SU-DHL-6 (cell line): ENCODE measurements around the gene OR2W3.

Experiments used
- H2AFZ ChIP-seq: fragments of 200-600 bp; sonication (generic); 2 replicates; pipeline ENCODE4 v1.6.1; 2014; ENCODE audit warnings: low read depth, mild to moderate bottlenecking, moderate library complexity, mixed read lengths, antibody characterized with exemption, low read length; ENCODE audit not compliant: severe bottlenecking
- H3F3A ChIP-seq: fragments of 200-600 bp; shearing (Covaris generic); 2 replicates; pipeline ENCODE4 v1.6.0; 2016; ENCODE audit warnings: antibody characterized with exemption, mild to moderate bottlenecking; ENCODE audit not compliant: insufficient read depth
- H3K27ac ChIP-seq: fragments of 200-600 bp; sonication (generic); 2 replicates; pipeline ENCODE4 v1.5.1; 2016; ENCODE audit warnings: low read depth, mild to moderate bottlenecking, low read length, moderate library complexity, mixed read lengths
- H3K27me3 ChIP-seq: fragments of 200-600 bp; sonication (generic), shearing (Covaris generic); 2 replicates; pipeline ENCODE4 v1.6.0; 2014; ENCODE audit warnings: mild to moderate bottlenecking, low read length
- H3K36me3 ChIP-seq: fragments of 200-600 bp; sonication (generic); 2 replicates; pipeline ENCODE4 v1.6.1; 2014; ENCODE audit warnings: mild to moderate bottlenecking, low read length, mixed read lengths
- H3K4me2 ChIP-seq: fragments of 300-600, 200-600 bp; shearing (Covaris generic), sonication (generic); 2 replicates; pipeline ENCODE4 v1.6.0; 2014; ENCODE audit warnings: low read length, low read depth, mild to moderate bottlenecking; ENCODE audit not compliant: poor library complexity, severe bottlenecking
- H3K4me3 ChIP-seq: fragments of 200-600 bp; sonication (generic); 2 replicates; pipeline ENCODE4 v1.5.1; 2014; ENCODE audit warnings: antibody characterized with exemption, low read length, mild to moderate bottlenecking, mixed read lengths; ENCODE audit not compliant: insufficient read depth, poor library complexity, severe bottlenecking
- H3K79me2 ChIP-seq: fragments of 200-600 bp; sonication (generic); 2 replicates; pipeline ENCODE4 v1.6.1; 2014; ENCODE audit warnings: mild to moderate bottlenecking, low read length, moderate library complexity; ENCODE audit not compliant: insufficient read depth
- H3K9ac ChIP-seq: fragments of 200-600 bp; sonication (generic); 2 replicates; pipeline ENCODE4 v1.7.0; 2014; ENCODE audit warnings: mild to moderate bottlenecking, low read length
- H3K9me2 ChIP-seq: fragments of 200-600 bp; sonication (generic); replicated peaks from 2 replicates; pipeline ENCODE4 v1.6.1; 2014; ENCODE audit warnings: low read length; ENCODE audit not compliant: insufficient read depth
- H3K9me3 ChIP-seq: fragments of 200-600 bp; sonication (generic); 2 replicates; pipeline ENCODE4 v1.6.1; 2014; ENCODE audit warnings: low read length, mixed read lengths; ENCODE audit not compliant: insufficient read depth
- H4K20me1 ChIP-seq: fragments of 200-600 bp; sonication (generic); 2 replicates; pipeline ENCODE4 v1.6.1; 2014; ENCODE audit warnings: low read depth, mild to moderate bottlenecking, antibody characterized with exemption, low read length, moderate library complexity, mixed read lengths
- EZH2phosphoT487 ChIP-seq: fragments of 200-600 bp; sonication (generic), shearing (Covaris generic); conservative IDR thresholded peaks from 2 replicates; pipeline ENCODE4 v1.6.1; 2018; ENCODE audit warnings: mild to moderate bottlenecking, antibody characterized with exemption, low read length, moderate library complexity, mixed read lengths
- TF ChIP-seq, protein P1 (sequence below): fragments of 200-600 bp; sonication (generic); IDR thresholded peaks from one replicate; pipeline ENCODE4 v1.5.1; 2017; ENCODE audit warnings: antibody characterized with exemption, mild to moderate bottlenecking, low read length, moderate library complexity; ENCODE audit not compliant: insufficient read depth, poor library complexity, severe bottlenecking

The OR2W3 gene

DNA sequence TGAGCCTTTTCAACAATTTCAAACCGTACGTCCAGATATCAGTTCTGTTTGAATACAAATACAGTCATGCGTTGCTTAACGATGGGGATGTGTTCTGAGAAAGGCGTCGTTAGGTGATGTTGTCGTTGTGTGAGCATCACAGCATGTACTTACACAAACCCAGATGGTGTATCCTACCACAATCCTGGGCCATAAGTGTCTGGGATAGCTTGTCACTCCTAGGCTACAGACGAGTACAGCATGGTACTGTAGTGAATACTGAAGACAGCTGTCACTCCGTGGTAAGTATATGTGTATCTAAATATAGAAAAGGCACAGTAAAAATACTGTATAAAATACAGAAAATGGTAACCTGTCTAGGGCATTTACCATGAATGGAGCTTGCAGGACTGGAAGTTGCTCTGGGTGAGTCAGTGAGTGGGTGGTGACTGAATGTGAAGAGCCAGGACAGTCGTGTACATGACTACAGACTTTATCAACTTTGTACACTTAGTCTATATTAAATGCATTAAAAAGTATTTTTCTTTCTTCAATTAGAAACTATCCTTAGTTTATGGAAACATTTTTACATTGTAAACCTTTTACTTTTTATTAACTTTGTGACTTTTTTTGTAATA, 10.5 kb upstream of the OR2W3 start:
- no peak overlapping the region for H3K9ac ChIP-seq
- H3K4me3 ChIP-seq = no peak overlapping the region
- no peaks in the 10 kb centered on the region for H3K79me2 ChIP-seq
- H4K20me1 ChIP-seq = no peaks in the 10 kb centered on the region
- H3K27me3 ChIP-seq = no peaks in the 10 kb centered on the region
- H3K4me2 ChIP-seq = no peak overlapping the region
- H3K9me3 ChIP-seq = no peaks in the 10 kb centered on the region
- TF ChIP-seq, protein P1, sequence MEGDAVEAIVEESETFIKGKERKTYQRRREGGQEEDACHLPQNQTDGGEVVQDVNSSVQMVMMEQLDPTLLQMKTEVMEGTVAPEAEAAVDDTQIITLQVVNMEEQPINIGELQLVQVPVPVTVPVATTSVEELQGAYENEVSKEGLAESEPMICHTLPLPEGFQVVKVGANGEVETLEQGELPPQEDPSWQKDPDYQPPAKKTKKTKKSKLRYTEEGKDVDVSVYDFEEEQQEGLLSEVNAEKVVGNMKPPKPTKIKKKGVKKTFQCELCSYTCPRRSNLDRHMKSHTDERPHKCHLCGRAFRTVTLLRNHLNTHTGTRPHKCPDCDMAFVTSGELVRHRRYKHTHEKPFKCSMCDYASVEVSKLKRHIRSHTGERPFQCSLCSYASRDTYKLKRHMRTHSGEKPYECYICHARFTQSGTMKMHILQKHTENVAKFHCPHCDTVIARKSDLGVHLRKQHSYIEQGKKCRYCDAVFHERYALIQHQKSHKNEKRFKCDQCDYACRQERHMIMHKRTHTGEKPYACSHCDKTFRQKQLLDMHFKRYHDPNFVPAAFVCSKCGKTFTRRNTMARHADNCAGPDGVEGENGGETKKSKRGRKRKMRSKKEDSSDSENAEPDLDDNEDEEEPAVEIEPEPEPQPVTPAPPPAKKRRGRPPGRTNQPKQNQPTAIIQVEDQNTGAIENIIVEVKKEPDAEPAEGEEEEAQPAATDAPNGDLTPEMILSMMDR = no peak
- TF ChIP-seq EZH2phosphoT487 = no peak
- no peak overlapping the region for H2AFZ ChIP-seq
- H3K9me2 ChIP-seq = no peaks in the 10 kb centered on the region
- no peaks in the 10 kb centered on the region for H3F3A ChIP-seq
- no peaks in the 10 kb centered on the region for H3K36me3 ChIP-seq
- no peak overlapping the region for H3K27ac ChIP-seq

DNA sequence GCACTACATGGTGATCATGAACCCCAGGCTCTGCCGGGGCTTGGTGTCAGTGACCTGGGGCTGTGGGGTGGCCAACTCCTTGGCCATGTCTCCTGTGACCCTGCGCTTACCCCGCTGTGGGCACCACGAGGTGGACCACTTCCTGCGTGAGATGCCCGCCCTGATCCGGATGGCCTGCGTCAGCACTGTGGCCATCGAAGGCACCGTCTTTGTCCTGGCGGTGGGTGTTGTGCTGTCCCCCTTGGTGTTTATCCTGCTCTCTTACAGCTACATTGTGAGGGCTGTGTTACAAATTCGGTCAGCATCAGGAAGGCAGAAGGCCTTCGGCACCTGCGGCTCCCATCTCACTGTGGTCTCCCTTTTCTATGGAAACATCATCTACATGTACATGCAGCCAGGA, 589 bp downstream of the OR2W3 start:
- no peak overlapping the region for H3K4me2 ChIP-seq
- H3K4me3 ChIP-seq = no peak overlapping the region
- H3K27ac ChIP-seq = no peak overlapping the region
- H2AFZ ChIP-seq = no peak overlapping the region
- H3K9me2 ChIP-seq = no peaks in the 10 kb centered on the region
- no peaks in the 10 kb centered on the region for H3K79me2 ChIP-seq
- no peaks in the 10 kb centered on the region for H3K36me3 ChIP-seq
- H3K9me3 ChIP-seq = no peaks in the 10 kb centered on the region
- no peaks in the 10 kb centered on the region for H3F3A ChIP-seq
- no peaks in the 10 kb centered on the region for H4K20me1 ChIP-seq
- no peaks in the 10 kb centered on the region for H3K27me3 ChIP-seq
- no peak for TF ChIP-seq EZH2phosphoT487
- no peak overlapping the region for H3K9ac ChIP-seq

DNA sequence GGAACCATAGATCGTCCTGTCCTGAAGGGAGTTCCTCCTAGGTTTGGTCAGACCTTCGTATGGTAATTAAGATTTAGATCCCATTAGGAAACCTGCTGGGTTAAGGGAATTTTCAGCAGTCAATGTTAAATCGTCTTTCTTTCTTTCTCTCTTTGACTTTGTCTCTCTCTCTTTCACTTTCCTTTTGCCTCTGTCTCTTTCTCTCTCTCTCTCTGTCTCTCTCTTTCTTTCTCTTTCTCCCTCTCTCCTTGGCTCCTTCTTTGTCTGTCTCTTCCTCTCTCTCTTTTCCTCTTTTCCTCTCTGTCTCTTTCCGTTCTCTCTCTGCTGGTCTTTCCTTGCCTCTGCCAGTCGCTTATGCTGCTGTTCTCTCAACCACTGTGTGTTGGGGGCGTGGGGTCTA, 8.7 kb downstream of the OR2W3 start:
- H2AFZ ChIP-seq = no peak overlapping the region
- TF ChIP-seq, protein P1 = no peak
- TF ChIP-seq EZH2phosphoT487 = no peak
- H3K4me3 ChIP-seq = no peak overlapping the region
- H3K9me2 ChIP-seq = no peaks in the 10 kb centered on the region
- no peaks in the 10 kb centered on the region for H3K36me3 ChIP-seq
- H3K27ac ChIP-seq = no peak overlapping the region
- H3K4me2 ChIP-seq = no peak overlapping the region
- H3K79me2 ChIP-seq = no peaks in the 10 kb centered on the region
- H3F3A ChIP-seq = no peaks in the 10 kb centered on the region
- H3K9ac ChIP-seq = no peak overlapping the region
- H4K20me1 ChIP-seq = no peaks in the 10 kb centered on the region
- no peaks in the 10 kb centered on the region for H3K9me3 ChIP-seq
- H3K27me3 ChIP-seq = no peaks in the 10 kb centered on the region

DNA sequence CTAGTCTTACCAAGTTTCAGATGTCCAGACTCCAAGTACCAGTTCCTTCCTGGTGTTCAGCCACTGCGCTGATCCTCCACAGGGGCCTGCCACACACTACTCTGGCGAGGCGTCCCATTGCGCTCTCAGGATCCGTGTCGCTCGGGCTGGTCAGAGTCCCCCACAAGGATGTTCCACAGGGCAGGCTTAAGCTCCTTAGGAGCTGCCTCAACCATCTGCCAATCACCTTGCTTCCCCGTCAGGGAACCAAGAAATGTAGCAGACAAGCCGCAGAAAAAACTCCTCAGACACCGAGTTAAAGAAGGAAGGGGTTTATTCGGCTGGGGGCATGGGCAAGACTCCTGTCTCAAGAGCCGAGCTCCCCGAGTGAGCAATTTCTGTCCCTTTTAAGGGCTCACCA, 9.8 kb downstream of the OR2W3 start:
- Histone ChIP-seq H3K9ac (no peak overlapping the region), H3K79me2 (no peaks in the 10 kb centered on the region), H3K4me2 (no peak overlapping the region), H3K9me3 (no peaks in the 10 kb centered on the region), H3K36me3 (no peaks in the 10 kb centered on the region), H3F3A (no peaks in the 10 kb centered on the region), H3K4me3 (no peak overlapping the region), H2AFZ (no peak overlapping the region), H4K20me1 (no peaks in the 10 kb centered on the region), H3K27ac (no peak overlapping the region), H3K9me2 (no peaks in the 10 kb centered on the region), H3K27me3 (no peaks in the 10 kb centered on the region)
- no peak for TF ChIP-seq EZH2phosphoT487
- TF ChIP-seq, protein P1 = no peak
